OCI-LY1 (cell line): ENCODE results near the gene SYAP1.

Experiments
- H2AFZ ChIP-seq: fragments of 200-600 bp; sonication (generic), shearing (Covaris generic); 2 replicates; pipeline ENCODE4 v1.6.0; 2014; ENCODE audit warnings: antibody characterized with exemption, mild to moderate bottlenecking, low read length
- H3F3A ChIP-seq: fragments of 200-600 bp; sonication (generic), shearing (Covaris generic); 2 replicates; pipeline ENCODE4 v1.6.0; 2014; ENCODE audit warnings: mild to moderate bottlenecking, antibody characterized with exemption, low read length, moderate library complexity; ENCODE audit not compliant: insufficient read depth
- H3K27ac ChIP-seq: fragments of 200-600 bp; sonication (generic); 2 replicates; pipeline ENCODE4 v1.5.1; 2014; ENCODE audit warnings: low read length, mixed run types, mild to moderate bottlenecking, low read depth; ENCODE audit not compliant: poor library complexity, severe bottlenecking
- H3K27me3 ChIP-seq: fragments of 200-600 bp; sonication (generic); 2 replicates; pipeline ENCODE4 v1.6.0; 2014; ENCODE audit warnings: antibody characterized with exemption, mild to moderate bottlenecking, low read length, moderate library complexity; ENCODE audit not compliant: insufficient read depth
- H3K36me3 ChIP-seq: fragments of 200-600 bp; sonication (generic); 2 replicates; pipeline ENCODE4 v1.6.1; 2014; ENCODE audit warnings: mild to moderate bottlenecking, antibody characterized with exemption, low read length, moderate library complexity, mixed read lengths; ENCODE audit not compliant: insufficient read depth
- H3K4me1 ChIP-seq: fragments of 200-600 bp; sonication (generic); 2 replicates; pipeline ENCODE4 v1.5.1; 2014; ENCODE audit warnings: mild to moderate bottlenecking, low read length, moderate library complexity; ENCODE audit not compliant: insufficient read depth, severe bottlenecking
- H3K4me2 ChIP-seq: fragments of 200-600 bp; sonication (generic), shearing (Covaris generic); 2 replicates; pipeline ENCODE4 v1.6.1; 2014; ENCODE audit warnings: low read length
- H3K4me3 ChIP-seq: fragments of 200-600 bp; sonication (generic); 2 replicates; pipeline ENCODE4 v1.5.1; 2014; ENCODE audit warnings: low read length, low read depth, mild to moderate bottlenecking, mixed read lengths; ENCODE audit not compliant: poor library complexity, severe bottlenecking
- H3K79me2 ChIP-seq: fragments of 200-600 bp; shearing (Covaris generic); 2 replicates; pipeline ENCODE4 v1.6.1; 2016; ENCODE audit warnings: mixed run types, low read length, mixed read lengths; ENCODE audit not compliant: insufficient read depth
- H3K9ac ChIP-seq: fragments of 200-600 bp; sonication (generic), shearing (Covaris generic); 2 replicates; pipeline ENCODE4 v1.6.1; 2014; ENCODE audit warnings: mild to moderate bottlenecking, low read length, mixed read lengths
- H3K9me2 ChIP-seq: fragments of 200-600 bp; sonication (generic), shearing (Covaris generic); 2 replicates; pipeline ENCODE4 v1.6.1; 2014; ENCODE audit warnings: low read depth, mild to moderate bottlenecking, low read length, mixed read lengths
- H3K9me3 ChIP-seq: fragments of 200-600 bp; shearing (Covaris generic); 2 replicates; pipeline ENCODE4 v1.6.1; 2014; ENCODE audit warnings: low read length, mixed read lengths
- H4K20me1 ChIP-seq: fragments of 200-600 bp; sonication (generic), shearing (Covaris generic); 2 replicates; pipeline ENCODE4 v1.6.0; 2016; ENCODE audit warnings: mild to moderate bottlenecking, low read length; ENCODE audit not compliant: insufficient read depth
- CTCF ChIP-seq: fragments of 200-600 bp; sonication (generic), shearing (Covaris generic); IDR thresholded peaks from 2 replicates; pipeline ENCODE4 v1.5.1; 2017; ENCODE audit warnings: mild to moderate bottlenecking, antibody characterized with exemption, low read length, moderate library complexity, mixed read lengths
- EZH2 ChIP-seq: fragments of 200-600 bp; sonication (generic), shearing (Covaris generic); IDR thresholded peaks from 2 replicates; pipeline ENCODE4 v1.8.0; 2017; ENCODE audit warnings: borderline replicate concordance, mixed run types, mild to moderate bottlenecking, antibody characterized with exemption, low read length, moderate library complexity, mixed read lengths

SYAP1 gene

GRCh38 chrX:16683007-16683664 is 36.3 kb upstream of the SYAP1 start:
- Histone ChIP-seq H3K79me2 (no peaks in the 10 kb centered on the region), H3K4me1 (no peaks in the 10 kb centered on the region), H3K4me3 (no peak overlapping the region), H3K9ac (no peak overlapping the region), H4K20me1 (no peaks in the 10 kb centered on the region), H3K27ac (no peak overlapping the region), H3K4me2 (no peak overlapping the region), H3K9me2 (no peaks in the 10 kb centered on the region), H3K36me3 (peaks cover 66% of the 10 kb centered on the region), H3F3A (no peaks in the 10 kb centered on the region), H2AFZ (no peak overlapping the region), H3K27me3 (no peaks in the 10 kb centered on the region), H3K9me3 (no peaks in the 10 kb centered on the region)
- no peak for TF ChIP-seq CTCF
- TF ChIP-seq EZH2: no peak

- Histone ChIP-seq H3K36me3 (peaks cover 81% of the 10 kb centered on the region), H3K4me3 (no peak overlapping the region), H3K79me2 (no peaks in the 10 kb centered on the region), H3K9ac (no peak overlapping the region), H3K9me2 (no peaks in the 10 kb centered on the region), H3K27ac (no peak overlapping the region), H3F3A (no peaks in the 10 kb centered on the region), H3K27me3 (no peaks in the 10 kb centered on the region), H4K20me1 (no peaks in the 10 kb centered on the region), H3K9me3 (no peaks in the 10 kb centered on the region), H3K4me2 (no peak overlapping the region), H3K4me1 (no peaks in the 10 kb centered on the region), H2AFZ (no peak overlapping the region)
- TF ChIP-seq CTCF (no peak), EZH2 (no peak)
These were observed 31.9 kb upstream of the SYAP1 start for GRCh38 chrX:16687514-16687913.

- peaks cover 9% of the 10 kb centered on the region for H3K4me1 ChIP-seq
- no peak overlapping the region for H3K27ac ChIP-seq
- H3K9me3 ChIP-seq: no peaks in the 10 kb centered on the region
- no peak overlapping the region for H2AFZ ChIP-seq
- no peaks in the 10 kb centered on the region for H4K20me1 ChIP-seq
- H3K9ac ChIP-seq: no peak overlapping the region
- H3K4me3 ChIP-seq: no peak overlapping the region
- H3F3A ChIP-seq: no peaks in the 10 kb centered on the region
- peaks cover 72% of the 10 kb centered on the region for H3K36me3 ChIP-seq
- no peaks in the 10 kb centered on the region for H3K9me2 ChIP-seq
- no peak overlapping the region for H3K4me2 ChIP-seq
- H3K27me3 ChIP-seq: no peaks in the 10 kb centered on the region
- peak; percentile 66 for TF ChIP-seq CTCF
- TF ChIP-seq EZH2: no peak
- H3K79me2 ChIP-seq: no peaks in the 10 kb centered on the region
These were observed 24.2 kb upstream of the SYAP1 start for GRCh38 chrX:16695079-16695676.
